ENCODE measurements around the gene SELENBP1.
"Not testable (repeated sequence)": the region's sequence is repeated elsewhere in the genome, so short reads cannot be mapped to it uniquely, and the experiment has no call there.

The SELENBP1 gene

DNA sequence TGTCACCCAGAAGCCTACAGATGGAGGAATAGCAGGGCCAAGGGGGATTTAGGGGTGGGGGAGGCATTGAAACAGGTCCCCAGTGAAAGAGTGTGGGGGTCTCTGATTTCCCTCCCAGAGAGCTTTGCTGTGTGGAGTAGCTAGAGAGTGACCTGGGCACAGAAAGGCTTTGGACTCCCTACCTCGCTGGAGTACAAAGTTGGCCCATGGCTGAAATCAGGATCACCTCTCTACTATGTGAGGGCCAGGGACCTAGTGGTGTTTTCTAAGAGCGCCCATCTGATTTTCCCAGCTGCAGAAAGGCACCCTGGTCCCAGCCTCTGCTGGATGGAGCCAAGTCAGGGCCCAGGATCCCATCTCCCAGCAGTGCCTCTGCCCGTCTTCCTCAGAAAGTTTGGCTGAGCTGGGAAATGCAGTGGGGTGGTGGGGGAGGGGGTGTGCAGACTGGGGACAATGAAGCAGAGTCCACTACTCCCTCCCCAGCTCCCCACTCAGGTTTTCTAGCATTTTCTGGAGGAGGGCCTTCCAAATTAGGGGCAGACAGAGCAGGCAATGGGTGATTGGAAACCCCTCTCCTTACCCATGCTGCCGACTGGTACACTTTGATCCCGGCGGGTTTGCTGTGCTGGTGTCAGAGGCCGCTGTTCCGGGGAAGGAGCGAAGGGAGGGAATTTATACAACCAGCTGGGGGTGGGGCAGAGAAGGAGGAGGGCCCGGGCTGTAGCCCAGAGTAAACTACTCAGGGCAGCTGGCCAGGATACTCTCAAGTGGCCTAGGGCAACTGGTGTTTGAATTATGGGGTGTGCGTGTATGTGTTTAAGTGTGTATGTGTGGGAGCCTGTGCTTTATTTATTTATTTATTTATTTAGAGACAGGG lies at the start of gene SELENBP1:
TSS of gene SELENBP1 (minus strand) at position 648 of the 877 bp plus-strand sequence. CDS start at position 584, 64 bp downstream.
- peak; percentile 95 for DNase-seq

DNA sequence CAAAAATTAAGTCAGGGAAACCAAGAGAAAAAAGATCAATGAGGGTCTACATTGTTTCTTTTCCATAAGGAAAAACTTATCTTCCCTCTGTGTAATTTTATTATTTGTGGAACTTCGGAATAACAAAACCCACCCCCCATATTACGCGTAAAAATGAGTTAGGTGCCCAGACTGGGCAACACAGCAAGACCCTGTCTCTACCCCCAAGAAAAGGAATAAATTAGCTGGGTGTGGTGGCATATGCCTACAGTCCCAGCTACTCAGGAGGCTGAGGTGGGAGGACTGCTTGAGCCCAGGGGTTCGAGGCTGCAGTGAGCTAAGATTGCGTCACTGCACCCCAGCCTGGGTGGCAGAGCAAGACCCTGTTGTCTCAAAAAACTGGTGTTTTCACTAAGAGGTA lies 47.3 kb upstream of the SELENBP1 start:
- no peak for DNase-seq

DNA sequence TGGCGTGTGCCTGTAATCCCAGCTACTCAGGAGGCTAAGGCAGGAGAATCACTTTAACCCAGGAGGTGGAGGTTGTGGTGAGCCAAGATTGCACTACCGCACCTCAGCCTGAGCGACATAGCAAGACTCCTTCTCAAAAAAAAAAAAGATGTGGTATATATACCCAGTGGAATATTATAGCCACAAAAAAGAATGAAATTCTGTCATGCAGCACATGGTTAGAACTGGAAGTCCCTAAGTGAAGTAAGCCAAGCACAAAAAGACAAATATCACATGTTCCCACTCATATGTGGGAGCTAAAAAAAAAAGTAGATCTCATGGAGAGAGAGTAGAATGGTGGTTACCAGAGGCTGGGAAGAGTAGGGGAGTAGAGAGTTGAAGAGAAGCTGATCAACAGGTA lies 45.6 kb upstream of the SELENBP1 start:
- DNase-seq = no peak

DNA sequence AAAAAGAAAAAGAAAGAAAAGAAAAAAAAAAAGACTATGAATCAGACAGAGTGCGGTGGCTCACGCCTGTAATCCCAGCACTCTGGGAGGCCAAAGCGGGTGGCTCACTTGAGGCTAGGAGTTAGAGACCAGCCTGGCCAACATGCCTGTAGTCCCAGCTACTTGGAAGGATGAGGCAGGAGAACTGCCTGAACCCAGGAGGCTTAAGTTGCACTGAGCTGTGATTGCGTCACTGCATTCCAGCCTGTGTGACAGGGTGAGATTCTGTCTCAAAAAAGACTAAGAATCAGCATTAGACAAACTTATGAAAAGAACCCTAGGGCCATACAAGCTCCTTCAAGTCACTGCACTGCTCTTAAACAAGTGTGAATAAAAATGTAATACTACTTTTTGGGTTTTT lies 43.7 kb upstream of the SELENBP1 start:
- no peak for DNase-seq

DNA sequence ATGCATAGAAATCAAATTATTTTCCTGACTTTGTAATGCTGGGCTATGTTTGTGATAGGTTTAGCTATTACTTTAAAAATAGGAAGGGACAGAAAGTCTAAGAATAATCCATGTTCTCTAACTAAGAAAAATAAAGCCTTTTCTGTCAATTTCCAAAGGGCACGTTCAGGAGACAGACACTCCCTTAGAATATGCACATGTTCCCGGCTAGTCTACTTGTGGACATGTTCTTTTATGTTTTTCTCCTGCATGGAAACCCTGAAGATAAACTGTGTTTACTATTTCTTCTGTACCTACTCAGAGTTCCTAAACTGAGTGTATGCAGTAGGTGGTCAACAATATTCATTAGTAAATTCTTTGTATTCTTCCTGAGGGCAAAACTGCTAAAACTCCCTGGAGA lies 39.4 kb upstream of the SELENBP1 start:
- no peak for DNase-seq

DNA sequence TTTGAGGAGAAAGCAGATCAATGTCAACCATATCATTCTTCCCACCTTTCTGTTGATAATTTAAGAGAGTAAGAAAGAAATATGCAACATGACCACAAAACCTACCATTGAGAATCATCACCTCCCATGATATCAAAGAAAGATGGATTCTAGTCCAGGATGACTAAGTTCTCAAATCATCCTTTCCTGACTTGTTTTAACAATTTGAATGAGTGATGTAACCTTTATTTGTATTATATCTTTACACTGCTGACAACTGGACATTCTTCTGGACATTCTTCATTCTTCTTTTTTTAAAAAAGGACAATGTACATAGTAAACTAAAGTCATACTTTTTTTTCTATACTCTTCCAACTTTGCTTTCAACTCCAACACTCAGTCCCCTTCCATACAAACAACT lies 36.4 kb upstream of the SELENBP1 start:
- DNase-seq = no peak

DNA sequence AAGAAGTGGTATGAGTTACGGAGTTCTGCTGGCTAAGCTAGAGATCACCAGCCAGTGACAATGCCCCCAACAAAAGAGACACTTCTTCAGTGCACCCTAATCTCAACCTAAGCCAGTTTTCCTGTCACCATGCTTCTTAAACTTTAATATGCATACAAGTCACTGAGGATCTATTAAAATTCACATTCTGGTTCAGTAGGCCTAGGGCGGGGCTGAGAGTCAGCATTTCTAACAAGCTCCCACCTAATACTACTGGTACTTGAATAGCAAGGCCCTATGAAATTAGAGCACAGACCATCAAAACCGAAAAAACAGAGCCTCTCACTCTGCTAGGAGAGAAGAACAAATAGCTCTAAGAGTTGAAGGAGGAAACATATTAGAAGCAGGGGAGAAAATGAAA lies 34.8 kb upstream of the SELENBP1 start:
- DNase-seq = no peak

DNA sequence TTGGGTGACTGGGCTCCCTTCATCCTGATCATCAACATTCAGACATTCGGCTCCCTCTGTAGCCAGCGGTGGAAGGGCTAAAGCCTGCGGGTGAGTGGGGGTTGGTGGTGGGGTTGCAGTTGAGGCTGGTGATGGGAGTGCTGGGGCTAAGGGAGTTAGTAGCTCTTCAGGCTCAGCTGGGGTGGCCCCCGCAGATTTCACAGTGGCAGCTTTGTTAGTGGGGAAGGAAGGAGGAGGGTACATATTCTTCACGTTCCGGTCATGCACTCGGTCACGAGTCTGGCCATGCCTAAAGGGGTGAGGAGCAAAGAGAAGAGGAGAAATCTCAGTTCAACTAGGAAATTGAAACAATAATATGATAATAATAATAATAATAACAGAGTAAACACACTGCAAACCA lies 33.7 kb upstream of the SELENBP1 start:
- DNase-seq = no peak

DNA sequence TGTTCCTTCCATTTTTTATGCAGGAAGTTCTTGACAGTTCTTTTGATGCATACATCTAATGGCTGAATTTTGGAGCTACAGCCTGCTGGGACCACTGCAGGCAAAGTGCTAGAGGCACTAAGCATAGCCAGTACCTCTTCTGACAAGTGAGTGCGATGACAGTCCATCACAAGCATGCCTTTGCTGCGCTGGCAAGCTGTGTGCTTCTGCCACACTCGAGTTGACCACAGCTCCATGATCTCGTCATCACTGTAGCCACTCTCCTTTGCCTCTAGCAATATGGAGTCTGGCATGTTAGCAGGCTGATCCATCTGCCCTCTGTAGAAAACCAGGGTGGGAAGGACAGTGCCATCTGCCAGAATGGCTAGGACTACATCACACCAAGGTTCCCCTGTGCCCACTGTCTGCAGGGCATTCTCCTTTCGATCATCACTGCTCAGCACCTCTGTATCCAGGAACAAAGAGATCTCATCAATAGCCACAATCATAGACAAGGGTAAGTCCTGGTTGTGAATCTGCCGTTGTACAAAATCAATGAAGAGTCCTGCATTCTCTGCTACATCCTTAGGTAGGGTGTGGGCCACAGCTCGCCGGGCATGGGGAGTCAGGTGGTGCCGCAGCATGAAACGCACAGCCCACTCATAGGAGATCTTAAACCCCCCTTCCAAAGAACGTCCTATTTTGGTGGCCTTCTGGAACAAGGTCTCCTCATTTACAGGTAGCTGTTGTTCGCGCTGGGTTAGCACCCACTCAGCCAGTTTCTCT lies 32.9 kb upstream of the SELENBP1 start:
- DNase-seq = no peak

DNA sequence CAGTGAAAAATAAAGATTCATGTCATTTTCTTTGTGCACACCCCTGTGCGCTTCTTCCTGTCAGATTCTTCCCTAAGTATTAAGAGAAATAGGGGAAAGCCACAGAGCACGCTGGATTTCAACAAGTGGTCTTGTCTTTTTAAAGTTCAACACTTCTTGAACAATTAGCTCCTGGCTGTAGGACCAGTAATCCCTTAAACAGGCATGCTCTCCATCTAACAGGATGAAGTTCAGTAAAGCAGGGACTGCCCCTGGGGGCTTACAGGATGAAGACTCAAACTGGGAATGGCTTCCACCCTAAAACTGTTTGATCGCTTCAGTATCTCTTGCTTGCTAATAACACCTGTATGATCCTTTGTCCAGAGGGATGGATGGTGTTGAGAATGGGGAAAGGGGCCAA lies 31.1 kb upstream of the SELENBP1 start:
- no peak for DNase-seq

DNA sequence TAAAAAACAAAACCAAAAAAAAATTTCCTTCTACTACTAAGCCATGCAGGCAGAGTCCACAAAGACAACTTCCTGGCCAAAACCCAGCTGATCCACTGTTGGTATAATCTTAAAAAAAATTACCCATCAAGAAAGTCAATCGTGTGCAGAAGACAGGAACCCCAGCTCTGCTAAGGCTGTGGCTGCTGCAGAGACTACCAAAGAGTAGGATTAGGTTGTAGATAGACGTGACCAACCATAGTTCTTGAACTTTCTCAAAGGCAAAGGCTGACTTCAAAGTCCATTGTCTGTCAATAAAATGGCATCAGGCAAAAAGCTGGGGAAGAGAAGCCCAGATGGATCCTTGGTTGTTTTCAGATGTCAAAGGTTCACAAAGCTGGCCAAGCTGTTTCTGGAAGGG lies 30.3 kb upstream of the SELENBP1 start:
- DNase-seq = no peak

DNA sequence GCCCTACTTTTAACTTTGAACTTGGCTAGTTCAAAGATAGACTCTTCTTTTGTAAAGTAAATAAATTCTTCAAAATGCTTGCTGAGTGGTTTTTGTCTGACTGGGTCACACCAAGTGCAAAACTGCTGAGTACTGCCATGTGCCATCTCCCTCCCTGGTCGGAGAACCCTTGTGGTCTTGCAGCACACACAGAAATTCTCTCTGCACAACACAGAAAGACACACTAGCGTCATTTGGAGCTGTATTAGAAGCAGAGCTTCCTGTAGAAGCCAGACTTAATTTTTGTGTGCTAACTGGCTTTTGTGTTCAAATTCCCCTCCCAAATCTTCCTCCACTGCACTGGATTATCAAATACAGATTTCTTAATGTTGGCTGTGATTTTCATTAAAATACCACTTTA lies 29.4 kb upstream of the SELENBP1 start:
- DNase-seq = no peak

DNA sequence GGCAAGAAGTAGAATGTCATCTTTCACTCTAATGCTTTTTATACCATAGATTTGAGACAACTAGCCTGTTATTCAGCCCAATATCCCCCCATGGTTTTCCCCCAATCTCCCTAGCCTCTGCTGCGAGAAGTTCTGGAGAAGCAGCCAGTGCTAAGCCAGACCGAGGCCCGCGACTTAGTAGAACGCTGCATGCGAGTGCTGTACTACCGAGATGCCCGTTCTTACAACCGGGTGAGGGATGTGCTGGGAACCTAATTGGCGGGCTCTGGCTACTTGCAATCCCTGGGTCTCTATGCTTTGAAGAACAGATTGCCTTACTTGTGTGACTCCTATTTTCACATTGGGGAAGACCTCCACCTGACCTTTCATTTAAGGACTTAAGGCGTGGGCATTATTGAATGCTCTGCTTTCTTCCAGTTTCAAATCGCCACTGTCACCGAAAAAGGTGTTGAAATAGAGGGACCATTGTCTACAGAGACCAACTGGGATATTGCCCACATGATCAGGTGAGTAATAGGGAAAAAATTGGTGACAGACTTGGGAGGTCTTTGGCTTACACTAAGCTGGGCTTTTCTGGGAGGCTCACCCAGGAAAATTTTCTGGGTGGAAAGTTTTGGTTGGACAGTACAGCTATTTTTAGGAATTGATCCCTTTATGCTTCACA lies 28.8 kb upstream of the SELENBP1 start:
- no peak for DNase-seq

DNA sequence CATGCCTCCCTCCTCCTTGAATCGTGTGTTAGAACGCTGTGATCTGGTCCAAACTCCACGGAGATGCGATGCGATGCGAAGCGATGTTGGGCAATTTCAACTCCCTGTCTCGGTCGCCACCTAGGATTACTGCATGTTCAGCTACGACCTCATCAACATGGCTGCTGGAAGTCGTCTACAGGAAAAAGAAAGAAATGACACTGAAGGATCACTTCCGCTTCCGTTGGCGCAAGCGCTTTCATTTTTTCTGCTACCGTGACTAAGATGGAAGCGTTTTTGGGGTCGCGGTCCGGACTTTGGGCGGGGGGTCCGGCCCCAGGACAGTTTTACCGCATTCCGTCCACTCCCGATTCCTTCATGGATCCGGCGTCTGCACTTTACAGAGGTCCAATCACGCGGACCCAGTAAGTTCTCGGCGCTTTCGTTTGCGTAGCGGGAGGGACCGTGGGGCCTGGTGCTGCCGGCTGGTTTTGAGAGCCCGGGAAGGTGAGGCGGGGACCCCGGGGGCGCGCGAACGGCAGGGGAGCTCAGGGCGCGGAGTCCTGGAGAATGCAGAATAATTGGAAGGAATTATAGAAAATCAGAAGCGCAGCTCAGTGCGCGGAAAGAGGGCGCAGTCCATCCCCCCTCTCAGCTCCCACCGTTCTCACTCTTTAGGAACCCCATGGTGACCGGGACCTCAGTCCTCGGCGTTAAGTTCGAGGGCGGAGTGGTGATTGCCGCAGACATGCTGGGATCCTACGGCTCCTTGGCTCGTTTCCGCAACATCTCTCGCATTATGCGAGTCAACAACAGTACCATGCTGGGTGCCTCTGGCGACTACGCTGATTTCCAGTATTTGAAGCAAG lies 27.0 kb upstream of the SELENBP1 start, which contains the start of gene PSMB4:
TSS of gene PSMB4 (plus strand) at position 250 of the 848 bp plus-strand sequence. CDS start at position 265, 15 bp downstream.
- peak; percentile 97 for DNase-seq

DNA sequence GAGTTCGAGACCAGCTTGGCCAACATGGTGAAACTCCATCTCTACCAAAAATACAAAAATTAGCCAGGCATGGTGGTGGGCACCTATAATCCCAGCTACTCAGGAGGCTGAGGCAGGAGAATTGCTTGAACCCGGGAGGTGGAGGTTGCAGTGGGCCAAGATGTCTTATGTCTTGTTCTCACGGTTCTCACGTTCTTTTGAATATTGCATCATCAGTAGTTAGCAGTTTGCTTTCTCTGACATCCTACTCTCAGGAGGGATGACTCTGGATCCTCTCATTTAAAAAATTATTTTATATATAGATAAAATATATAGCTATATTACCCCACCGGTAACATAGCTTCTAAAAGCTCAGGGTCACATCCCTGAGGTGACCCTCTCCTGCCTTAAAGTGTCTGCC lies 23.8 kb upstream of the SELENBP1 start:
- DNase-seq = not testable (repeated sequence)

DNA sequence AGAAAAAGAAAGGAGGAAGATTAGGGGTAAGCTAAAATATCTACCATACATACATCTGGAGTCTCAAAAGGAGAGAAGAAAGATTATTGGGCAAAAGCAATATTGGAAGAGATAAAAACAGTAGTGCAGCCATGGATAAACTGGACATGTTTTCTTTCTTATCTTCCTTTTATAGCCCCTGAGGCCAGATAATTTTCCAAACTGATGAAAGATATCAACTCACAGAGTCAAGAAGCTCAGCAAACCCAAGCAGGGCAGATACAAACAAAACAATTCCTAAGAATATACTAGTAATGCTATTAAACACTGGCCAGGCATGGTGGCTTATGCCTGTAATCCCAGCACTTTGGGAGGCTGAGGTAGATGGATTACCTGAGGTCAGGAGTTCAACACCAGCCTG lies 21.1 kb upstream of the SELENBP1 start:
- DNase-seq = no peak

DNA sequence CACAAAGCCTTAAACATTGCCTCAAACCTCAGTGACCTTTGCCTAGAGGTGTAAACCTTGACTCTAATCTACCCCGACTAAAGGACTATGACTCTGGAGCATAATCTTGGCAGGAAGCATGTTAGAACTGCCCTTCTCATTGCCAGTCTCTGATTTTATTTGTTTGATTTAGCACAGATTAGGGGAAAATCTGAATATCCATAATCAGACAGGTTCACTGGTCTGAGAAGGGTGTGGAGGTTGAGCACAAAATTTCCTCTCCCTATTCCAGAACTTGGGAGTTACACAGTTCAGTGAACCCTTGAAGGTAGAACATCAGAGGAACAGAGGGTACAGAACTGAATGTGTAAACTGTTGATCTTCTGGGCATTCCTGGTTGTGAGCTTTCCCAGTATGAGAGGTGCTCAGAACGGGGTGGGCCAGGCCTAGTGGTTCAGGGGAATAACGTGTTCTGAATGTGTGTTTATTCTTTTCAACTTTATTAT lies 18.6 kb upstream of the SELENBP1 start:
- DNase-seq = no peak

DNA sequence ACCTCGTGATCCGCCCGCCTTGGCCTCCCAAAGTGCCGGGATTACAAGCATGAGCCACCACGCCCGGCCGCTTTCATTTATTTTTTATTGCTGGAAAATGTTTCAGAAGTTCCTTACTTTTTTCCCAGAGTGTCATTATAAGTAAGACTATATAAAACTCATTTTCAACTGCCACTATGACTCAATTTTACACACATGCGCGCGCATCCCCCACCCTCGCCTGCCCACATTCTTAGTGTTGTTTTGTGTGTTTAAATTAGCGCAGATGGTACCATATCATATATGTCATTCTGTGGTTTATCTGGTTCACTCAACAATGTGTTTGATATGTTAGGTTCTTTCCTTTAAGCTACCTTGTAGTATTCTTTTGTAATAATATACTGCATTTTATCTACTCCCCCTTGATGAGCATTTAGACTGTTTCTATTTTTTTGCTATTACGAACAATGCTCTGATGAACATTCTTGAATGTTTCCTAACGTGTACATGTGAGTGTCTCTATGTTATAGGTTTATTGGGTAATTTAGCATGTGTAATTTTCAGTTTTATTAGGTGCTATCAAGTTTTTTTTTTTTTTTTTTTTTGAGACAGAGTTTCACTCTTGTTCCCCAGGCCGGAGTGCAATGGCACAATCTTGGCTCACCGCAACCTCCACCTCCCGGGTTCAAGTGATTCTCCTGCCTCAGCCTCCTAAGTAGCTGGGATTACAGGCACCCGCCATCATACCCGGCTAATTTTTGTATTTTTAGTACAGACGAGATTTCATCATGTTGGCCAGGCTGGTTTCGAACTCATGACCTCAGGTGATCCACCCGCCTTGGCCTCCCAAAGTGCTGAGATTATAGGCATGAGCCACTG lies 17.9 kb upstream of the SELENBP1 start:
- not testable (repeated sequence) for DNase-seq

DNA sequence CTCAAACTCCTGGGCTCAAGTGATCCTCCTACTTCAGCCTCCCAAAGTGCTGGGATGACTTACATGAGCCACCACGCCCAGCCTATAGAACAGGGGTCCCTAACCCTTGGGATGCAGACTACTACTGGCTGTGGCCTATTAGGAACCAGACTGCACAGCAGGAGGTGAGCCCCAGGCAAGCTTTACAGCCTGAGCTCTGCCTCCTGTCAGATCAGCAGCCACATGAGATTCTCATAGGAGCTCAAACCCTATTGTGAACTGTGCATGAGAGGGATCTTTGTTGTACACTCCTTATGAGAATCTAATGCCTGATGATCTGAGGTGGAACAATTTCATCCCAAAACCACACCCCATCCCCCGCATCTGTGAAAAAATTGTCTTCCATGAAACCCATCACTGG lies 13.5 kb upstream of the SELENBP1 start:
- DNase-seq = no peak

DNA sequence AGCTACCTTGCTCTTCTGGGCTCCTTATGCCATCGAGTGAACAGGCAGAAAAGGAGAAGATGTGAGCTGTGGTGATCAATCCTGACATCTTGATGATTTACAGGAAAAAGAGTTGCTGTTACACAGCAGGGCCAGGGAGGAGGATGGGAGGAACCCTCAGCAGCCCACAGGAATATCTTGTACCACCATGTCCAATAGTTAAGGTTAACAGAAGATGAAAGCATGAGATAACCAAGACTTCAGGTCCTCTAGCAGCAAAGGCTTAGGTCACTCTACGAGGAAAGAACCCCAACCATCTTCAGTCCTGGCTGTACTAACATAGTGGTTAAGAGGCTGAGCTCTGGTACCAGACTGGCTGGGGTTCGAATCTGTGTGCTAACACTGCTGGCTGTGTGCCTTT lies 12.1 kb upstream of the SELENBP1 start:
- no peak for DNase-seq

DNA sequence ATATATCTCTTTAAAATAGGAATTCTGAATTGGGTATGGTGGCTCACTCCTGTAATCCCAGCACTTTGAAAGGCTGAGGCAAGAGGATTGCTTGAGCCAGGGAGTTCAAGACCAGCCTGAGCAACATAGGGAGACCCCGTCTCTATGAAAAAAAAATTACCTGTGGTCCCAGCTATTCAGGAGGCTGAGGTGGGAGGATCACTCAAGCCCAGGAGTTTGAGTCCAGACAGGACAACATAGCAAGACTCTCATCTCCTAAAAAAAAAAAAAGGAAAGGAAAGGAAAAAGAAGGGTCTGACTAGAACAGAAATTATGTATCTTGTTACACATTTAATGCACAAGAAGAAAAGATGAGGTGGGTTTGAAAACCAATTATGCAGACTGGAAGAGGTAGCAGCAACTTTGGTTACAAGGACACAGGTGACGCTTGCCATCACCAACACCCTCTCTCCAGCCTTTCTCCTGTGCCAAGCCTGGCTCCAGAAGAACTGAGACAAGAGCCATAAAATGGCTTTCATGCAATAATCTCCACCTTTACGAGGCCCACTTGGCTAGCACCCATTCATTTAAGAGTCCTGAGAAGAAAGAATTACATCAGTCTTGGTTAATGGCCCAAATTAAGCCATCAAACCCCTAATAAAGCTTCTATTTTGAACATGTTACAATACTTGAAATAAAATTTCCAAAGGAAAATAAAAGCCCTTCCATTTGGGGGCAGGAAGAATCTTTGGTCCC lies 4.8 kb upstream of the SELENBP1 start:
- no peak for DNase-seq

Measured in SHP77 treated with DMSO at 0.1 percent for 48 hours (cell line).